HG03565 (cell line): Measurements from ENCODE around the gene ATF7.
A peak's percentile ranks its signal among the peaks of the same experiment; 100 is the strongest.

Experiments
- ATAC-seq: cut with Tn5 transposase; IDR thresholded peaks from one replicate; pipeline ENCODE4 v1.9.1; 2021; ENCODE audit warnings: mild to moderate bottlenecking, moderate library complexity; ENCODE audit not compliant: unreplicated experiment

Gene ATF7

DNA sequence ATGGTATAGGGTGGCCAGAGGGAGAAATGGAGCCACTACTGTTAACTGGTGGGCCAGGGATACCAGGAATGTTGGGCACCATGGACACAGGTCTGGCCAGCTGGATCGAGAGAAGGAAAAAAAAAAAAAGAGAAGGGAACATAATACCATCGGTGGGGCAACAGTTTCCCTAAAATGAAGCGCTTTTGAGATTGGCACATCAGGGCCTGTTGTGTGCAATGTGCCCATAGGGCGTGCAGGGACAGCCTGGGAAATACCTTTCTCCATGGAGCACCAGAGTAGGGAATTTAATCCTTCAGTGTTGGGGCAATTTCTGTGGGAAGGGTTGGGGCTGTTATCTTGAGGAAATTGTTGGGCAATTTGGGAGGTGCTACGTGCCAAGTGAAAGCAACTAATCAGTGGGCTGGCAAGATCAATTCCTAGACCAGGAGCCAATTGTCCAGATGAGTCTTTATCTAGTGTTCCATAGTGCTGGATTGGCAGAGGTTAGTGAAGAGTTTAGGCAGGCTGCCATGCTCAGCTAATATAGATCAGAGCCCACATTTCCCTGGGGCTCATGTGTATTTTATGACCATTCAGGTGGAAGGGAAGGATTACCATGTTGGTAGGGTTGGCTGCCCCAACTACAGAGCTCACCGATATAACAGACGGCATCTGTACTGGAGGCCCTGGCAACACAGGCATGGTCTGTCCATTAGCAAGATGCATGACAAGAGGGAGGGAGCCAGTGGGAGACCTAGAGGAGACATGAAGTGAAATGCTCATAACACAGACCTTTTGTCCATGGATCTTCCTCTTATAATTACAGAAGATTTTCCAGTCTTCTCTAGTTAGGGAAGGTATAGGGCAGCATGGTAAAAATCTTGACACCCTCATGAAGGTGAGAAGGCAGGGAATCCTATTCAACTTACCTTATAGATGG, 93.4 kb downstream of the ATF7 start:
- no peak for ATAC-seq

- no peak for ATAC-seq
These were observed 94.2 kb downstream of the ATF7 start for GRCh38 chr12:53532021-53532420.

DNA sequence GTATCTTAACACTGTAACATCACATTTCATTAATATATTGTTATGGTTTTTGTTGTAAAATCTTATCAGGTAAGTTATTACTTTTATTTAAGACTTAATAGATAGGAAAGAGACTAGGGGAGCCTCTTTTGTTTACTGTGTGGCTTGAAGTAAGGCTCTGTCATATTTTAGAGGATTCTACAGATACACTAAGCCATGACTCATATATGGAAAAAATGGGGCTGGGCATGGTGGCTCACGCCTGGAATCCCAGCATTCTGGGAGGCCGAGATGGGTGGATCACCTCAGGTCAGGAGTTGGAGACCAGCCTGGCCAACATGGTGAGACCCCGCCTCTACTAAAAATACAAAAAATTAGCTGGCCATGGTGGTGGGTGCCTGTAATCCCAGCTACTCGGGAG, 95.3 kb downstream of the ATF7 start:
- no peak for ATAC-seq

DNA sequence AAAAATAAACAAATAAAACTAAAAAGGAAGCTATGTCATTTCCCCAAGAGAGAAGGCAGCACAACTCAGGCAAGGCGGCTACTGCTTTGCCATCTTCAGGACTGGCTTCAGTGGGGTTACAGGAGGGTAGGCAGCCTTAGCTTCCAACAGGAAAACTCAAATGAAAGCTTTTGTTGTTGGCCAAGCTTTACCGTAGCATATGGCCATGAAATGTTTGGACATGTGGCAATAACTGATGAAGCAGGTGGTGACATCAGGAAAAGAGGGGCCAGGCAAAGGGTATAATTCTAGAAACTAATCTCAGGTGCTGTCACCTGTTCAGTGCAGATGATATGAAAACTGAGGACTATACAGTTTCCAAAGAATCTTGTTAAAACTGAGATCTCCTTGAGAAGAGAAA, 96.1 kb downstream of the ATF7 start:
- ATAC-seq: no peak

GRCh38 chr12:53524476-53524875, 101.7 kb downstream of the ATF7 start:
- no peak for ATAC-seq

- ATAC-seq: no peak
These were observed 103.1 kb downstream of the ATF7 start for GRCh38 chr12:53523131-53523530.

DNA sequence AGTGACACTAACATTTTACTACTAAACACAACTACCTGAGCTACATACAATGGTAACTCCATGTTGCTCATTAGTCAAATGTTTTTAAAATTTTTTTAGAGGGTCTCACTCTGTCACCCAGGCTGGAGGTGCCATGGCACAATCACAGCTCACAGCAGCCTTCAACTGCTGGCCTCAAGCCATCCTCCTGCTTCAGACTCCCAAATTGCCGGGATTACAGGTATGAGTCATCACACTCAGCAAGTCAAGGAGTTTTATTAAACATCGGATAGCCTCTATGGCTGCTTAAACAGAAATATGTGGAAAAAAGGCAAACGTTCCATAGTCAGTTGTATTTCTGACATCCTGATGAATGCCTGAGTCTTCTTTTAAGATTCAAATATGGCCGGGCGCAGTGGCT, 107.8 kb downstream of the ATF7 start:
- no peak for ATAC-seq

DNA sequence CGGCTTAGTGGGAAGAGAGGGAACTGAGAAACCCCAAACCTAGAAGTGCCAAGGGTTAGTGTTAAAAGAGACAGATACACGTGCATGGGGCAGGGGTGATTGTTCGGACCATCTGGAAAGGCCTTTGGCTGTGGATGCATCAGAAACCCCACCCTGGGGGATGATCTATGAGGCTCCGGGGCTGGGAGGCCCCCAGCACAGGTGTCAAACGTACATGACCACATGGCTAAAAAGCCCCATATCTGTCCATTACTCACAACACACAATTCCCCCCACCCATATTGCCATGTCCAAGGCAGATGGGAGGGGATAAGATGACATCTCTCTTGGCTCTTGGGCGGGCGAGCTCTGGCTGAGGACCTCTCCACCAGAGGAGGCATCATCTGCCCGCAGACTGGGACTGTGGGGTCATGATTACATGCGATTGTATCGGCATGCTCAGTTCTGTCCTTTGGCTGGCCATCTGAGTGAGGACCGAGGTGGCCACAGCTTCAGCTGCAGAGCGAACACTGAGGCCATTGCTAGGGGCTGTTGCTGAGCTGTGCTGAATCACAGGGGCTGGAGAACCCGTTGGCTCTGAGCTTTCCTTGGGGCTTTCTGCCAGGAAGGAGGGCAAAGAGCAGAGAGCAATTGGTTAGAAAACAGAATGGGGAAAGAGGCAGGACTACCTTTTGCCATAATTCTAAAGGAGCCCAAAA, 109.3 kb downstream of the ATF7 start:
- ATAC-seq: no peak

- ATAC-seq: no peak
These were observed 110.9 kb downstream of the ATF7 start for GRCh38 chr12:53515291-53515680.

- ATAC-seq: no peak
These were observed 111.4 kb downstream of the ATF7 start for GRCh38 chr12:53514628-53515290.

DNA sequence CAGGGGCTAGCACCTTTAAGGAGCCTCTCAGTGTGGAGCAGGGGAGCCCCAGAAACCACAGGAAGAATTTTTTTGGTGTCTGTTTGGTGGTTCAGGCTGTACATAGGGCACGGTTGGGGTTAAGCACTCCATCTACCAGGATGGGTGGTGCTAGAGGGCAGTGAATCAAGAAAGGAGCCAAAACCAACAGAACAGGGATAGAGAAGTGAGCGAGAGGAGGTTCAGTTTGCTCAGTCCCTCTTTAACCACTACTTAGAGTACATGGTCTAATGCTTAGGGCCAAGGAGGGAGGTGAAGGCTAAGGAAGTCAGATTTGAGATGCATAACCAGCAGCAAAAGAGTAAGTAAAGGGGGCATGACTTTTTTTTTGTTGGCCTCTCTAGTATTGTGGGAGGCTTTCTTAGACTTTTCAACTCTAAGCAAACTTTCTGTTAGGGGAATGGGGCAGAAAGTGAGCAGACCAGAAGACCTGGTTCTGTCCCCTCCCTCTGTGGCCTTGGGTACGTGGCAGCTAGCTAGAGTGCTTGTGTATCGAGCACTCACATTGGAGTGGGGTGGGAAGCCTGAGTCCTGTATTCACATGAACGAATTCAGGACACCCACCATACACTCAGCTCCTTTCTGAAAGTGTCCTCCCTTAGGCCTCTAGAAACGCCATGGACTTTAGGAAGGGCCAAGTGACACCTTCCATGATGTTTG, 112.3 kb downstream of the ATF7 start:
- ATAC-seq: no peak

- no peak for ATAC-seq
These were observed 115.9 kb downstream of the ATF7 start for GRCh38 chr12:53510181-53510812.

- peak; percentile 81 for ATAC-seq
These were observed 117.5 kb downstream of the ATF7 start for GRCh38 chr12:53508534-53509170.

DNA sequence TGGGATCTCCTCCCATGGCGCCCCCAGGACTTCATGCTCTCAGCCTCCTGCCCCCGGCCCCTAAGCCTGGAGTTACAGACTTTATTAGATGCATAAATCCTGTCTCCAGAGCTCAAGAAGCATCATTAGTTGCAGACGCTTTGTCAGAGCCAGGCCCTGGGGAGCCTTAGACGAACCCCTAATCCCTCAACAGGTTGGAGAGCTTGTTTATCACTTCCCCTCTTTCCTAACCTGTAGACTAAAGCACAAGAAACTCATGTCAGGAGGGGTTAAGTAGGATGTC, 118.6 kb downstream of the ATF7 start:
- no peak for ATAC-seq

DNA sequence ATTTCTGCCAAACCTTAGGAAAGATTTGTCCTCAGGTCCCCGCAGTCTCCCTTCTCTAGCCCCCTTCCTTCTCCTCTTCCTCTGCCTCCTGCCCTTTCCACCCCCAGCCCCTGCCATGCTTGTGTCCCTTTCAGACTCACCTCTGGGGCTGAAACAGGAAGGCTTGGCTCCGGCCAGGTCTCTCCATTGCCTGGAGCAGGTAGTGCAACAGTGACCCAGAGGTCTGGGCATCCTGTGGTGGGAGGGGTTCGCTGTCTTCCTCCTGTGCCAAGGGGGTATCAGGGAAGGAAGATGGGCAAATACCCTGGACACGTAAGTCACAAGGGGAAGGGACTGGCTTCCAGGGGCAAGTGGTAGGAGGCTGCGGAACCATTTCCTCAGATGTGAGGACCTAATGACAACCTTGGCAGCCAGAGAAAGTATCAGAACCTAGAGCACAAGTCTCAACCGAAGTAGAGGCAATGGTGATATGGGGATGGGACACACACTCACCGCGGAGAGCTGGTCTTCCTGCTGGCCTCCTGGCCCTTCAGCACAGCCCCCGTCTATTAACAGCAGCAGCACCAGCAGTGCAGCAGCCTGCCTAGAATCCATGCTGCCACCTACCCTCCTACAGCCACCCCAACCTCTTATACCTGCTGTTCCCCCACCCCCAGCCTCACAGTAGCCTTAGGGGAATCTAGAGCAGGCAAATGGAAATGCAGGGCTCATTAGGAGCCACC, 119.1 kb downstream of the ATF7 start, which contains the start of gene NPFF:
NPFF (minus strand) TSS at position 604 of the 722 bp plus-strand sequence; CDS start at position 594, 10 bp downstream.
- ATAC-seq: no peak

DNA sequence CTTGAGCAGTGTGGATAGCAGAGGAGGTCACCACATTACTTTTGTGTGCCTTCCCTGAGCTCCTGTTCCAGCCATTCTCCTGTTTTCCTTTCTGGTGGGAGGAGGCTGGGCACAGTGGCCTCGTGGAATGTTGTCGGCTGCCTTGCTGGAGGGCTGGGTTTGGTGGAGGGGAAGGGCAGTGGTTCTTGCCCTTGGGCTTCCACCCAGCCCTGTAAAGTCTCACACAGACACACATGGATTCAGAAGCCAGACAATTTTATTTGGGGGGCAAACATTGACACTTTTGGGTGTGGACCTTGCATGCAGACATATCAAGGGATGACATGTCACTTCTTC, 119.8 kb downstream of the ATF7 start:
- no peak for ATAC-seq

DNA sequence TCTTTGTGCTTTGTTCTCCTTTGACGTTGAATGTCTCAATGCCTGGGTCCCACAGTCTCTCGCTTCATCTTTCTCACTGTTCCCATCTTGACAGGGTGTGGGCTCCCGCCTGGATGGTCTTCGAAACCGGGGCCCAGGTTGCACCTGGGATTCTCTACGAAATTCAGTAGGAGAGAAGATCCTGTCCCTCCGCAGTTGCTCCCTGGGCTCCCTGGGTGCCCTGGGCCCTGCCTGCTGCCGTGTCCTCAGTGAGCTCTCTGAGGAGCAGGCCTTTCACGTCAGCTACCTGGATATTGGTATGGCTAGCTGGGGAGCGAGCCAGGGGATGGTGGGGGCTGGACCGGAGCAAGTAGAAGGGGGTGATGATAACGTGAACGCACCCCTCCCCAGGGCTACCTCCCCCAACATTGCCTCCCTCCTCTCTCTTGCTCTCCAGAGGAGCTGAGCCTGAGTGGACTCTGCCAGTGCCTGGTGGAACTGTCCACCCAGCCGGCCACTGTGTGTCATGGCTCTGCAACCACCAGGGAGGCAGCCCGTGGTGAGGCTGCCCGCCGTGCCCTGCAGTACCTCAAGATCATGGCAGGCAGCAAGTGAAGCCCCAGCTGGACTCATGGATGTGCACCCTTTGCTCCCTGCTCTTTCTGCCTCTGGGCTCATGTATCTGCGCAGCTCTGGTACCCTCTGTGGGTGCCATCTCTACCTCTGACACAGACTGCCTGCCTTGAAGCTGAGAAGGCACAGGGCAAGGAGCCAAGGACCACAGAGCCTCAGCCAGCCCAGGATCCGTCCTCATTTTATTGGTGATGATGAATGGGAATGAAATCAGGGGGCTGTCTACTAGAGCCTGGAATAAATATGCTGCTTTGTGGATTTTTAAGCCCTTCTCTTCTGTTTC, 120.4 kb downstream of the ATF7 start:
- no peak for ATAC-seq

DNA sequence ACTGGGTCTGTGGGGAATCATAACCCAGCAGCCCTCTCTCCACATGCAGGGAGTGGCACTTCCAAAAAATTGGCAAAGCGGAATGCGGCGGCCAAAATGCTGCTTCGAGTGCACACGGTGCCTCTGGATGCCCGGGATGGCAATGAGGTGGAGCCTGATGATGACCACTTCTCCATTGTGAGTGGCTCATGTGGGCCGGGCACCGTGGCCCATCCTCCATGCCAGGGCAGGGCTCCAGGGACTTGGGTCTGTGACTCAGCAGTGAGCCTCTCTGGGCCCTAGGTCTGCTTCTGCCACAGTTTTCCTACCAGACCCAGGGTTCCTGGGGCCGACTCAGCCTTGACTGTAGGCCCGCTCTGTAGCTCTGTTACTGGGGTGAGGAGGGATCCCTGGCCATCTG, 121.1 kb downstream of the ATF7 start:
- no peak for ATAC-seq
